A172 (cell line): ENCODE measurements around the gene ENOX2. TPM values are rescaled to one million over a fixed set of nuclear protein-coding genes. Genes with fewer than 3 reads are reported as not detected.

ENCODE experiments used
- DNase-seq: peaks from one replicate; pipeline ENCODE4 v3.0.0-alpha.2; 2015; ENCODE audit warnings: low spot score
- total RNA-seq: library from RNA; depleted of rRNA; stranded (reverse); fragments of >200 nt; shearing (Covaris generic); gene quantifications from 2 replicates; pipeline ENCODE4 v1.2.3, GENCODE V29; 2014

ENOX2 gene
- total RNA-seq, 1 experiment from 2014 or later: 4.0 TPM

DNA sequence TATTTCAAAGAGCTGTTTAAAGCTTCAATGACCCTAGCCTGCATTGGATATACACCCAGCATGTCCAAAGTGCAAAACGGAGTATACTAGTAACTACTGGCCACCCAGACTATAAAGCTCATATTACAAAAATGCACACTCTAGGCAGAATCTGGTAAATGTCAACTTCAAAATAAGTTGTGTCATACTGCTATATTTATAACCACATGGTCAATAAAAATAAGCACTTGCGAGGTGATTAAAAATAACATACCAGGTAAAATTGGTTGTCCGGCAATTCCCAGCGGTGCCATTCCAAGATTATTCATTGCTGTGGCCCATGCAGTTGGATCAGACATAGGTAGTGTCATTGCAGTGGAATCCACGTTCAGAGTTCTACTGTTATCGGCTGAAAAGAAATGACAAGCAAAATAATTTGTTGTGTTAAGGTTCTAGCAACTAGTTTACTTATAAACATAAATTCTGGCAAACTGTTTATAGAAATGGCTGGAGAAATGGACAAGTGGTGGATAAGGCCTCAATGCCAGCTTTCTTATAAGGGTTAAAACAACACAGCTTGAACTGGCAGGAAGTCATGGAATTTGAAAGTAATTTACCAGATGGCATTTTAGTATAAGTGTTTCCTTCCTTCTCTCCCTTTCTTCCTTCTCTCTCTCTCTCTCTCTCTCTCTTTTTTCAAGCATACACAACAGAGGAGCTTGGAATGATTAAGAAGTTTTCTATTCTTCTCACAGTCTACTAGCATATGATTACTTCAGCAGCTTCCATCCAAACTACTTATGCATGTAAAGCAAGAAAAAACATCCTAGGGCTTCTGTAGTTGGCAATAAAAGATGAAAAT is 199.9 kb downstream of the ENOX2 start:
- DNase-seq: peak; percentile 1

DNA sequence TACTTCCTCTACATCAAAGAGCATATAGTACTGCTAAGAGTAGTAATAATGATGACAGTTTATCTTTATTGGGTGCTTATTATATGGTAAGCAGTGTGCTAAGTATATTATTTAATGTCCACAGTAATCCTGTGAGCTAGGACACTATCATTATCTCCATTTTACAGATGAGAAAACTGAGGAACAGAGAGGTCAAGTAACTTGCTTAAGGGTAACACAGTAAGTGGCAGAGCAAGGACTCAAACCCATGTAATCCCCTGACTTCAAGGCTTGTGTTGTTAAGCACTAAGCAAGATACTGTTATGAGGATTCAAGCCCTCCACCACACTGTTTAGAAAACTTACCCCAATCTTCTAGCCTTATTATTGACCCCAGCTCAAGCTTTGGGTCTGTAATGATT is 202.4 kb downstream of the ENOX2 start:
- DNase-seq: no peak

DNA sequence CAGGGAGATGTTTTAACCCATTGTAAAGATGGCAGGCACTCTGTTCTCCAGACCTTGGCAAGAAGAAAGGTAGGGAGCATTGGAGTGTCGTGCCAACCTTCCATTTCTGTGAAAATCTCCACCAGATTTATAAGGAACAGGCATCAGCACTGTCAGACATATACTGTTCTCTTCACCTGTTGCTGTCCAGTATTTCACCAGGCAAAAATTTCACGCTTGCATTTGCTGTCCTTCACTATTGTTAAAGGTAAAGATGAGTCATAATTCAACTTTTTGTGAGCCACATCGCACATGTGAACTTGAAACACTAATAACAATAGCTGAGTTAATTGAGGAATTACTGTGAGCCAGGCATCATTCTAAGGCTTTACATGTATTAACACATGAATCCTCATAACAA is 203.4 kb downstream of the ENOX2 start:
- DNase-seq: no peak

DNA sequence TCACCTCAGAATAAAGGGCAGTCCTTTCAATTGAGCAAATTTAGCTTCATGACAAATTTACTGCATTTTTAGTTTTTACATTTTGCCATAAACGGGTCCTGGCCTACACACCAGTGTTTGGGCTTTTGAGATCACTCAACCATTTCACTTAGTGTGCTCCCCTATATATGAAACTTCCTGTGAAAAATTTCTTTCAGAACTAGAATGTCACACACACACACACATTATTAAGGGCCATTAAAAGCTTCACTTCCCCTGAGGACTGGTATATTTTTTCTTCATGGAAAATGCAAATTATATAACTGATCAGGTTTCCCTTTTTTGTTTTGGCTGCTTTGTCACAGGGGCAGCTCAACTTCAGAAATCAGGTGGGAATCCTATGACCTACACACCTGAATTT is 206.5 kb downstream of the ENOX2 start:
- DNase-seq: no peak

DNA sequence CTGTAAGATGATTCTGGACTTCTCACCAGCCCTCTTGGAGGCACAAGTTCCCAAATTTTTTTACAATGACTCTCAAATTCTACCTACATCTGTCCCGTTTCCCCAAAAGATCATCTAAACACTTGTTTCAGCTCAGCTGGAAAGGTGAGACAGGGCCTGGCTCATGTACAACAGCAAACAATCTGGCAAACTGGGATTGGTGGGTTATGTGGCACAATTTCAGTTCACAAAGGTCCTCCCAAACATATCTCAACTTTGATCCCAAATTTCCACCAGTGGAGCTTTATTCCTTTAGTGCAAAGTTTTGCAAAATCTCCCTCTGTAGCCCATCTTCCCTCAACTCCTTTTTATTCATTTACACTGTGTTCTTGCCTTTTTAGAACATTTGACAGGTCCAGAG is 207.1 kb downstream of the ENOX2 start:
- no peak for DNase-seq

DNA sequence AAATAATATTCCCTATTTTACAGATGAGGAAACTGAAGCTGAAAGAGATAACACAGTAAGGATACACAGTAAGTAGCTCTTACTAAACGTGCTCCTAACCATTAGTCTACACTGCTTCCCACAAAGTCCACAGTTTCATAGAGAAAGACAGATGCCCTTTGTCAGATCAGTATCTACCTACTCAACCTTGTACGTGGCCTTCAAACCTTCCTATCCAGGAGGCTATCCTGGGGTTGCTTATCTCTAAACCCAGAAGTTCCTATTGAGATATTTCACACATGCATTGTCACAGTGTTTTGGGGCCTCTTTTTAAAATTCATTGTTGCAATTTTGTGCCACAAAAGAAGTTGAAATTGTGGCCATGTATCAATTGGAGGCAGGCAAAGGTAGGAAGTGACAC is 208.0 kb downstream of the ENOX2 start:
- no peak for DNase-seq

DNA sequence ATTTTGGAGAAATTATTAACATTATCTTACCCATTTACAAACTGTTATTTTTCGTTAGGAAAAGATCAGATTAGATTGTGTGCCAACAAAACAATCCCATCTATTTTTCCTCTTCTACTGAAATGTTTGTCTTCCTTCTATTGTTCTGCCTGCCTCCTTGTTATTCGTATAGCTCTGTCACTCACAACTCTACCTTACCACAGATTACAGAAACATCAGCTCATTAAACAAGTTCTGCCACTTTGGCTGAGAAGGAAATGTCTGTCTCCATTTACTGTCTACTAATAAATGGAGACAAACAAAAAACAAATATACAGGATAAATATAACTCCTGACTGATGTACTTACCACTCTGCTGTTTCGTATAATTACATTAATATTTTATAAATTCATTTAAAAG is 211.4 kb downstream of the ENOX2 start:
- no peak for DNase-seq

DNA sequence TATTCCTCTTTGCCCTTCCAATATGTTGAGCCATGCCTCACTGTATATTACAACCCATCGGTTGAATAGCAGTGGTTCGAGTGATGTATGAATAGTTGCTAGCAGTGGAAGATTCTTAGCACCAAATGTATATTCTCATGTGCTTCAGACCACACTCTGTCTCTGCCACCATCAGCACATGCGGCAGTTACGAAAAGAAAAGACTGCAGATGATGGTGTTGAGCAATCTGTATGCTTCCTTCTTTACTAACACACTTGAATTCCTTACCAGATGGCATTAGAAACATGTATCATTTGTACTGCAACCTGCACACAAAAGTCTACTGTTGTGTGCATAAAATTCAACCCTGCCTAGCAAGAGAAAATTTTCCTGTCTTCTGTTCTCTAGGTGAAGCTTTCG is 214.6 kb downstream of the ENOX2 start:
- no peak for DNase-seq

DNA sequence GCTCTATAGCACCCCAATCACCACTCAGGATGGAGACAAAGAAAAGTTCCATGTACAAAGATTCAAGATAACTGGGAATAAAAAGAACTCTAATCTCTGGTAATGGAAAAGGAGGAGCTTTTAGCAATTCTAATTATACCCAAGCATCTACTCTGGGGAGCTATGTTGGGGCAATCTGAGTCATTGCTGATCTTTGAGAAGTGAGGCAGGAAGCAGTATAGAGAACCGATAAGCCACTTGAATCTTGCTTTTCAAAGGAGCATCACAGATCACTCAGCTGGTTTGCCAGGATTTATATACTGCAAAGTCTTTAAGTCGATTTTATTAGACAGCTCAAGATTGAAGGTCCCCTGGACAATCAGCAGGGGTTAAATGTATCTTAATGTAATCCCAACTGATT is 220.0 kb downstream of the ENOX2 start:
- peak; percentile 4 for DNase-seq

DNA sequence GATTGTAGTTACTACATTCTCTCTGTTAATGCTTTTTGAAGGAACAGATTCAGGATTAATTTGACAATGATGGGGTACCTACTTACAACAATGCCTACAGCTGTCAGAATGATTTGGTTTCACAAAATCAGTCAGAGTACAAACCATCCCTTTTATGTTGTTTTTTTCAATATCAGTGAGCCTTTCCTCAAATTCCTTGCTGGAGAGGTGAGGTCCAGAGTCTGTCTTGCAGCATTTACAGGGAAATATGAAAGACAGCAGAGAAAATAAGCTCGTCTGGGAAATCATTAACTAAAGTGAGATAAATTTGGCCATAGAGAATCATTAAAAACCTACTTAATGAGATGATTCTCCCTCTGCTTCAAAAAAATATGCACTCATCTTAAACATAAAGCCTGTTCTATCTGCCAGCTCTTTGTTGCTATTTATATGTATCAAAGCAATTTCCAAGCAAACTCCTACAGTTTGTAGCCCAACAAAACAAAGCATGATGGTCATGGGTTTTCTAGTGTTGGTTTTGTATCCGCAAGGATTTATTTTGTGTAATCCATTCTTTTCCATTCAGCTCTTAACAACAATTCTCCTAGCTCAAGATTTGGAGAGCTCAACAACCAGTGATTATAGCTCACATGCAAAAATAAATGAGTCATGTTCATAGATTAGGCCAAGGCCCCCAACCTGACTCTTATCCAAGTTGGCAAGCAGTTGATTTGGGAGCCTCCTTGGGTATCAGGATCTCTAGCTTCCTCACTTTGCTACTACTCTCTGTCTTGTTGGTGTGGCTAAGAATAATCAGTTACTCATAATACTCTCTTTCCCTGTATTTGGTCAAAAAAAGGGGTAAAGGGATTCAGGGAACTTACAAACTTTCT is 222.6 kb downstream of the ENOX2 start:
- no peak for DNase-seq

DNA sequence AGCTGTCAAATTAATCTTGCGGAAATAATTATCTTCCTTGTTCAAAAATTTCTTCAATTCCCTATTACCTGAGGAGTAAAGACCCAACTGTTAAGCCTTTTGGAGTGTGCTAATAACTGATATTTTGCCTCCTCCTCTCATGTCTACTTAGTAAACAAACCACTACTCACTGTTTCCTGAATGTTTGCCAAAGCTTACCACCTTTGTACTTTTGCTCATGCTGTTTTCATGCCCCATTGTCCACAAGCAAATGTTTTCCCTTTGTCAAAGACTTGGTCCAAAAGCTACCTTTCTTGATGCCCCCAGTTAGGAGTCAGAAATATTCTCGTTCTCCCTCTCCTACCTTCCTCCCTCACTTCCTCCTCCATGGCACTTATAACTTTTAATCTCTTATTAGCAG is 226.1 kb downstream of the ENOX2 start:
- no peak for DNase-seq

DNA sequence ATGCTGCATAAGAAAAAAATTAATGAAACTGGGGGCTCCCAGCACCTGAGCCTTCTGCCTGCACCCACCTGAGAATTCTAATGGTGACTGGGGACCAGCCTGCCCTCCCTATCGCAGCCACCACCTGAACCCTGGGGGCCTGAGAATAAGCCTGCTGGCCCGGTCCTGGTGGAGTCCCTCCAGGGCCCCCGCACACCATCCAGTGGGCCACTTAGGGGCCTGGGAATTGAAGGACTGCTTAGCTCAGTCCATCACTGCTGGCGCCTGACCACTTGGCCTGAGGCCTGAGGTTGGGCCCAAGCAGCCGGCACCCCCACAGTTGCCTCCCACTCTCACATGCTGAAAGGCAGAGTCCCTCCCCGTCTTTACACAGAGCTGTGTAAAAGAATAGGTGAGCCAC is 230.8 kb downstream of the ENOX2 start:
- no peak for DNase-seq

DNA sequence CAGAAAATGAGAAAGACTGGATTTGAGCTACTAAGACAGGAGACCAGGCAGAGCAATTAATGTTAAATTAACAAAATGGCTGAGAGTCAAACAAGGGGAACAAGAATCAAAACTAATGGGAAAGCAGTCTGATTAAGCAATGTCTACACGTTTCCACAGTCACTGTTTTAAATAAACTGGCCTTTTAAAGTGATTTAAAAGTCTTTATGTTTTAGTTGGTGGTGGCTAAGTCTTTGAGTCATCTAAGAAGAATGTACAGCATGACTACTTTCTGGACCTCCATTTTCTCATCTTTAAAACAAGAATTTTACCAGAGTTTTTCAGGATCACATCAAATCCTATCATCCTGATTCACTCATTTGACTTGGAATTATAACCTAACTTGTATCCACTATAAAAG is 233.8 kb downstream of the ENOX2 start:
- peak; percentile 12 for DNase-seq

DNA sequence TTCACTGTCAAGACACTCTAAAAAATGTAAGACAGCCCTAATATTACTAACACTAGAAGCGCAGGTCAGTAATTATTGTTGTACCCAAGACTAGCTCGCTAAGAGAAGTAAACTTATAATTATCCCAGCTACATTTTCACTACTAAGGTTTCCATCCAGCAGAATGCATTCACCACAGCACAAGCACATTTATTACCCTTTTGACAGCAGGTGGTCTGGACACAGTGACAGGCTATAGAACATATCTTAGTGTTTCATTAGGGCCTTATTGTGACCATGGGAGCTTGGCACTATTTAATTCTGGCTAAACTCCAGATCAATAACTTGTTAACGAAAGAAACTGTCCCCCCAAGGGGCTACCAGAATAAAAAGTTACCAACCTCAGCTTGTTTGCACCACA is 237.7 kb downstream of the ENOX2 start:
- DNase-seq: no peak

DNA sequence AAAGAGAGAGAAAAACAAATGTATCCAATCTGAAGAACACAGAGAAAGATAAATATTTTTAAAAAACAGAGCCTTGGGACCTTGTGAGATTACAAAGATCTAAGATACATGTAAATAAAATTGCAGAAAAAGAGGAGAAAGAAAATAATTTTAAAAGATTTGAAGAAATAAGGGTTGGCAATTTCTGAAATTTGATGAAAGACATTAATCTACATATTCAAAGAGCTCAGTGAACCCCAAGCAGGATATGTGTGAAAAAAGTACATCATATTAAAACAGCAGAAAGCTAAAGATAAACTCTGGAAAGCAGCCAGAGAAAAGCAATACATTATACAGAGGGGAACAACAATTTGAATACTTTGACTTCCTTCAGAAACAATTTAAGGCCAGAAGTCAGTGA is 244.7 kb downstream of the ENOX2 start:
- no peak for DNase-seq

DNA sequence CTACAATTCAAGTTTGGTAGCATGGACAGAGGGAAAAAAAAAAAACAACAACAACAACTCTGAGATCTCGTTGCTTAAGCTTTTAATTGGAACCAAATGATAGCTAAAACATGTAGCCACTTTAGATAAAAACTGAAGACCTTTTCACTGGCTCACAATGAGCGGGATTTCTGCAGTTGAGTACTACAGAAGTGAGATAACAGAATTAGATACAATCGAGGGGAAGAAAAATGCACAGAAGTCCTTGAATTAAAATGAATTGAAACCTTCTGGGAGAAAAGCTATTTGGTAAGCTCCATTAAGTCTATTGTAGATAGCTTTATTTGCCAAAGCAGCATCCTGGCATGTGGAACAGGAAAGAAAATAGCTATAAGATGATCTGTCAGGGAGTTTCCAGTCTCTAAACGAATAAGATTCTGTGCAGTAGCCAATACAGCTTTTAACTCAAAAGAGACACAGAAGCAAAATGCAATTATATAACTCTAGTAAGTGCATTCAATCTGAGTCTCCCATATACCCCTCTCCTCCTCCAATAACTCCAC is 248.5 kb downstream of the ENOX2 start:
- no peak for DNase-seq

DNA sequence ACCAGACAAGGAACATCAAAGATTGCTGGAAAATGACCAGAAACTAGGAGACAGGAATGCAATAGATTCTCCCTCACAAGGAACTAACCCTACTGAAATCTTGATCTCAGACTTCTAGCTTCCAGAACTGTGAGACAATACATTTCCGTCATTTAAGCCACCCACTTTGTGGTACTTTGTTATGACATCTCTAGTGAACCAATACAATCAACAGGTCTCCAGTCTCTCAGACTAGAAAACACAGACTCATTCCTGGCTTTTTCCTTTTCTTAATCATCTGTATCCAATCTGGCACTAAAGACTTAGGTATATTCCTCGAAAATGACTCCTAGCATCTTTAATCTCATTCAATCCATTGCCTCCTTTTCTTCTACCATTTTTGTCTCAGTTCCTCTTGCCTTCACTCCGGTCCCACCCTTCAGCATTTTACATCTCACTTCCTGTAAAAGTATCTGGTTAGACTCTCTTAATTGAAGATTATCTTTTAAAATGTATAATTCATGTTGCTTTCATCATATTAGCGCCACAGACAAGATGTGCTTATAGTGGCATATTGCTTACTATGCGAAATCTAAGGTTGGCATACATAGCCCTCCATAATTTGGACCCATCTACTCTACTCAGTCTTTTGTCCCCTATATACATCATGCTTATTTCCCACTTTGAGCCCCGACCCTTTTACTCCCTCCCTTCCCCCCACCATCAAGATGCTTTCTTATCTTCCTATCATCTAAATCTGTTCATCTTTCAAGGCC is 250.0 kb downstream of the ENOX2 start:
- DNase-seq: no peak

DNA sequence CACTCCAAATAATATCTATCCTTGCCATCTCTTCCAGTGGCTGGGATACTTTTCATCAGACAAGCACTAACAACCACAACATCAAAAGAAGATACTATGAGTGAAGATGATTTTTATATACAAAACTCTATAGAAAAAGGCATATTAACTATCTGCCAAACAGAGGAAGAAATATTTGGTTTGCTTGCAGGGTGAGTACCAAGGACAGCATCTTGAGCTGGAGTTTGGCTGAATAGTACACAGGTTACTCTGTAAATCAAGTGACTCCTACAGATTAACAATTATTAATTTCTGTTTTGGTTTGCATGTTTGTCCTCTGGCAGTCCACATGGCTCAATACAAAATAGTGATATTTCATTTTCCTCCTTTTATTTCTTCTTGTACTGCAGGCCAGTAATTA is 253.3 kb downstream of the ENOX2 start:
- DNase-seq: no peak

DNA sequence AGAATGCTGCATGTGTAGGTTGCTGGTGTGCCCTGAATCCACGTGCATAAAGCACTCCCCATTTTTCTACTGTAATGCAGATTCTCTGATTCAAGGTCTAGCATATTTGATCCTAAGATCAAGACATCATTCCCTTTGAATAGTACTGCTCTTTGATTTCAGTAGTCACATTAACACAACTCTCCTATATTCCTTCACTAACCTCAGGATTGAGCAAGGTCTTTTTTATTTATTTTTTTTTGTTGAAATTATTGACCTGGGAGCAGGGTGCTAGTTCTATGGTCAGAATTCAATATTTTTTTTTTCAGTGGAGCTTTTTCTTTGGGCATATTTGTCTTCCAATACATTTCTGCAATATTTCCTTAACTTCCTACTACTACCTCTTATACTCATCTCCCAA is 255.5 kb downstream of the ENOX2 start:
- no peak for DNase-seq

DNA sequence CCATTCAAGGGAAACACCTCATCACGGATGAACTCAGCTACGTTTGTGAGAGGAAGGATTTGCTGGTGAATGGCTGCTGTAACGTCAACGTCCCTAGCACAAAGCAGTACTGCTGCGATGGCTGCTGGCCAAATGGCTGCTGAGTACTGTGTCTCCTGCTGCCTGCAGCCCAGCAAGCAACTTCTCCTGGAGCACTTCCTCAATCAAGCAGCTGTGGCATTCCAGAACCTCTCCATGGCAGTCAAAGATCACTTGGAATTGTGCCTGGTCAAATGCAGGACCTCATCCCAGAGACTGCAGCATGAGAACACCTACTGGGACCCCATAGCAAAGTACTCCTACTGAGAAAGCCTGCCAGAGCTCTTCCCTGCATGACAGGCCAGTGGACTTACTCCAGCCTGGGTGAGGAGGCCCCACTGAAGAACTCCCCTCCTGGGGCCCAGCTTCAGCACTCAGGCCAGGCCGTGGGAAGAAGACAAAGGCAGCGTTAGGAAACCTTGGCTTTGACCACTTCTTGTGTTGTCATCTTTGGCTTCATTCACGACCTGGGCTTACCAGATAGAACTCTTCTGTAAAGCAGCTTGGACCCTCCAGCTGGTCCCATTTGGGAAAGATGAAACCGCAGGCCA is 256.9 kb downstream of the ENOX2 start:
- DNase-seq: no peak

DNA sequence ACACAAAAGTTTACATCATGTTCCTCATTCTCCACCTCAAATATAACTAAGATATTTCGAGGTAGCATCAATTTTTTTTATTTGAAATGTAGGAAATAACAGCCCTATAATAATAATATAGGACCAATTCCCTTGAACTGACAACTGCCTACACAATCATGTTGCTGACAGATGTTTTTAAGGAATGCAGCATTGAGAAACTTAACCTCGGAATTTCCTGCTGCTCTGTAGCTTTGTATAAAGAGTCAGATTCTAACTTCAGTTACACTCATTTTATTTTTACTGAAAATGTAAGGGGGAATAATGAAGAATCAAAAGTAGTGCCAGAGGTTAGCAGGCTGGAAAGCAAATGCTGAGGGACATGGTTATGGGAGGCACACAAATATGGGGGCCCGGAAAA is 265.4 kb downstream of the ENOX2 start:
- no peak for DNase-seq

DNA sequence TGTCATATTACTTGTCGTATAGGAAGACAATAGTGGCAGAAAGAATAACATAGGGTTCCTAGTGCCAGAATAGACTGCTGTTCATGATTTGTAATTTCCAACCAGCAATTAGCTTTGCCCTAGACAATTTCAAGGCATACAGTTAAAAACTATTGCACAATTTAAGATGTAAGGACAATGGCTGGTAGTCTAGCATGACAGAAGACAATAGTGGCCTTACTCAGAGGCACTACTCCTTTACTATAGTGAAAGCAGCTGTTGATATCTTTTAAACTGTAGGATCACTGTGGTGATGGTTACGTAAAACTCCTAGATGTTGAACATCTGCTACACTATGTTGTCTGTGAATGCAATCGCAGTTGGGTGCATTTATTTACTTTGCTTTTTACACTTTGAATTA is 266.7 kb downstream of the ENOX2 start:
- no peak for DNase-seq
